Thyroid gland (tissue), 4 donors: Measurements from ENCODE around the gene MAP2K2. TPM values are rescaled to one million over a fixed set of nuclear protein-coding genes. Genes with fewer than 3 reads are reported as not detected.

Experiments used
- DNase-seq, 2 donors: peaks; one replicate each; pipeline ENCODE4 v3.0.0-alpha.2; 2019
- H3K27ac ChIP-seq, 3 donors: fragments of 200-600 bp; sonication (generic); 1 replicate in 2 of 3; 2 replicates in 1 of 3; pipeline ENCODE4 v1.5.1; 2016 to 2019; ENCODE audit warnings: mild to moderate bottlenecking in 1 of 3, moderate library complexity in 1 of 3
- H3K27me3 ChIP-seq: fragments of 200-600 bp; sonication (generic); one replicate; pipeline ENCODE4 v1.5.1; 2019
- H3K36me3 ChIP-seq, 2 donors: fragments of 200-600 bp; sonication (generic); one replicate each; pipeline ENCODE4 v1.5.1; 2016 to 2019
- H3K4me1 ChIP-seq, 2 donors: fragments of 200-600 bp; sonication (generic); one replicate each; pipeline ENCODE4 v1.5.1; 2017 to 2019
- H3K4me3 ChIP-seq, 3 donors: fragments of 200-600 bp; sonication (generic); replicated peaks in 1 of 3; 1 replicate in 2 of 3; 2 replicates in 1 of 3; pipeline ENCODE4 v1.5.1; 2016; ENCODE audit warnings: mild to moderate bottlenecking in 1 of 3
- H3K9me3 ChIP-seq: fragments of 200-600 bp; sonication (generic); one replicate; pipeline ENCODE4 v1.5.1; 2017
- POLR2A ChIP-seq, 2 donors: fragments of 450-650 bp; IDR thresholded peaks; one replicate each; pipeline ENCODE4 v1.6.1; 2017; ENCODE audit warnings: antibody characterized with exemption in 2 of 2, mild to moderate bottlenecking in 2 of 2, moderate library complexity in 1 of 2
- WGBS, 2 donors: methylation state at CpG; one replicate each; pipeline ENCODE4 v1.1.5; 2017; 5-methylcytosine and 5-hydroxymethylcytosine counted together
- intact Hi-C: fragments of 100-400 bp; cut with DNase I; formaldehyde crosslinking; loops from one replicate; pipeline ENCODE4 v1.15.1; 2023
- total RNA-seq, 4 donors: library from RNA; depleted of rRNA; stranded (reverse); fragments of >200 nt; gene quantifications; one replicate each; pipeline ENCODE4 v1.2.3, GENCODE V29; 2016
- TF ChIP-seq, protein P1 (sequence below), 6 experiments: fragments of 200-600 bp in 3 of 6; fragments of 450-650 bp in 3 of 6; sonication (generic) in 3 of 6; IDR thresholded peaks; one replicate each; pipeline ENCODE4 v1.5.1; 2016 to 2019; ENCODE audit warnings: antibody characterized with exemption in 6 of 6, mild to moderate bottlenecking in 2 of 6, inconsistent platforms in 1 of 6, moderate library complexity in 1 of 6

MAP2K2 gene
- total RNA-seq, 4 donors from 2014 or later, result 59.4 to 95.3 (median 81.8) TPM

- WGBS, 2 donors, result 73% methylated on average over 9 of the region's 9 CpGs; no CpG with 5 or more reads in 1 of the 2 donors
- TF ChIP-seq POLR2A (IDR thresholded peaks at IDR 0.05), result no peak
- TF ChIP-seq, protein P1, sequence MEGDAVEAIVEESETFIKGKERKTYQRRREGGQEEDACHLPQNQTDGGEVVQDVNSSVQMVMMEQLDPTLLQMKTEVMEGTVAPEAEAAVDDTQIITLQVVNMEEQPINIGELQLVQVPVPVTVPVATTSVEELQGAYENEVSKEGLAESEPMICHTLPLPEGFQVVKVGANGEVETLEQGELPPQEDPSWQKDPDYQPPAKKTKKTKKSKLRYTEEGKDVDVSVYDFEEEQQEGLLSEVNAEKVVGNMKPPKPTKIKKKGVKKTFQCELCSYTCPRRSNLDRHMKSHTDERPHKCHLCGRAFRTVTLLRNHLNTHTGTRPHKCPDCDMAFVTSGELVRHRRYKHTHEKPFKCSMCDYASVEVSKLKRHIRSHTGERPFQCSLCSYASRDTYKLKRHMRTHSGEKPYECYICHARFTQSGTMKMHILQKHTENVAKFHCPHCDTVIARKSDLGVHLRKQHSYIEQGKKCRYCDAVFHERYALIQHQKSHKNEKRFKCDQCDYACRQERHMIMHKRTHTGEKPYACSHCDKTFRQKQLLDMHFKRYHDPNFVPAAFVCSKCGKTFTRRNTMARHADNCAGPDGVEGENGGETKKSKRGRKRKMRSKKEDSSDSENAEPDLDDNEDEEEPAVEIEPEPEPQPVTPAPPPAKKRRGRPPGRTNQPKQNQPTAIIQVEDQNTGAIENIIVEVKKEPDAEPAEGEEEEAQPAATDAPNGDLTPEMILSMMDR (IDR thresholded peaks at IDR 0.05), result no peak
- no peaks in the 10 kb centered on the region for H3K36me3 ChIP-seq
- H3K4me3 ChIP-seq, result no peak overlapping the region
- H3K27ac ChIP-seq, result no peak overlapping the region
- no peaks in the 10 kb centered on the region for H3K27me3 ChIP-seq
- H3K4me1 ChIP-seq, result peaks cover 9 to 10% of the 10 kb centered on the region in 2 donors
- no peaks in the 10 kb centered on the region for H3K9me3 ChIP-seq
- no peak for DNase-seq
- intact Hi-C loops, result no loop called here
These were observed 41.8 kb downstream of the MAP2K2 start for GRCh38 chr19:4082172-4082571.

- Histone ChIP-seq H3K4me1 (peaks cover 9 to 15% of the 10 kb centered on the region in 2 donors), H3K27ac (no peak overlapping the region), H3K4me3 (no peak overlapping the region), H3K36me3 (no peaks in the 10 kb centered on the region), H3K27me3 (no peaks in the 10 kb centered on the region), H3K9me3 (no peaks in the 10 kb centered on the region)
- intact Hi-C loops, result no loop called here
- 18 to 29% methylated on average over 2 of the region's 2 CpGs for WGBS, 2 donors
- no peak for DNase-seq
- TF ChIP-seq POLR2A (IDR thresholded peaks at IDR 0.05), result no peak
- TF ChIP-seq, protein P1 (IDR thresholded peaks at IDR 0.05), result no peak
These were observed 42.3 kb downstream of the MAP2K2 start for GRCh38 chr19:4081441-4082129.

DNA sequence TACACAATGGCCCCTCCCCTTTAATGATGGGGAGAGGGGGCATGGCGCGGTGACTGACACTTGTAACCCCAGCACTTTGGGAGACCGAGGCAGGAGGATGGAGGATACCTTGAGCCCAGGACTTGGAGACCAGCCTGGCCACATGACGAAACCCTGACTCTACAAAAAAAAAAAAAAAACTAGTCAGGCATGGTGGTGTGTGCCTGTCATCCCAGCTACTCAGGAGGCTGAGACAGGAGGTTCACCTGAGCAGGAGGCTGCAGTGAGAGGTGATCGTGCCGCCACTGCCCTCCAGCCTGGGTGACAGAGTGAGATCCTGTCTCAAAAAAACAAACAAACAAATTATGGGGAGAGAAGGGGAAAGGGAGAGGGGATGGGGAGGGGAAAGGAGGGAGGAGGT is 43.4 kb downstream of the MAP2K2 start:
- 60 to 82% methylated on average over 6 of the region's 6 CpGs for WGBS, 2 donors
- no peak overlapping the region for H3K4me3 ChIP-seq
- no peak for DNase-seq
- peaks cover 9 to 15% of the 10 kb centered on the region in 2 donors for H3K4me1 ChIP-seq
- no peaks in the 10 kb centered on the region for H3K36me3 ChIP-seq
- H3K9me3 ChIP-seq, result no peaks in the 10 kb centered on the region
- TF ChIP-seq POLR2A (IDR thresholded peaks at IDR 0.05), result no peak
- TF ChIP-seq, protein P1 (IDR thresholded peaks at IDR 0.05), result no peak
- H3K27ac ChIP-seq, result no peak overlapping the region
- intact Hi-C loops, result no loop called here
- no peaks in the 10 kb centered on the region for H3K27me3 ChIP-seq

DNA sequence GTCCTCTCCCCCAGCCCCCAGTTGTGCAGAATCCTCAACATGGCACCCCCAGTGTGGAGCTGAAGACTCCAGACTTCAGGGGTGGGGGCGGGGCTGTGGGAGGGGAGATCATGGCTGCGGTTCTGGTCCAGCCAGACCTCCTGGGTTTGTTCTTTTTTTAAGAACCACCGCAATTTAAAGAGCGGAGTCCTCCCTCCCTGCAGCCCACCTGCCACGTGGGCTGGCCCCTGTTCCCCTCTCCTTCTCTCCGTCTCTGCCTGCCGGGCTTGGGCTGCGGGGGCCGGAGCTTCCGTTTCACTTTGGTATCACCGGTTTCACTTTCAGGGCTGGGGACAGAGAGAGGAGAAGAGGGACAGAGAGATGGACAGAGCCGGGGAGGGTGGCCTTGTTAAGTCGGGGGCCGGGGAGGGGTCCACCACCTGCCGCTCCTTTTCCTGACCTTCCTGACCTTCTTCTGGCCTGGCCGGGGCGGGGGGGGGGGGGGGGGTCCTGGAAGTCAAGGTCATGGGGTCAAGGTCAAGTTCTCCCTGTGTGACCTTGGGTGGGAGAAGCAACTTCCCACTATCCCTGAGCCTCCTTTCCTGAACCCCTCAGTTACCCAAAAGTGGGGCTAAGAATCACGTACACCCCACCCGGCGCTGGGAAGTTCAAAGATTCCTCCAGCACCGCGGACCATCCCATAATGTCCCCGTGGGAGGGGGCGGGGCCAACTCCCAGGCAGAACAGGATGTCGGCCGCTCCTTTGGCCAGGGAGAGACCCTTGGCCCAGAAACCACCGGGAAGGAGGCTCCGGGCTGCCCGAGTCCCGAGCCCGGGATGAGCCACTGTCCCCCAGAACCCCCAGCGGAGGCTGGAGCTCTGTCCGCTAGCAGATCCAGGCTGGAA is 45.9 kb downstream of the MAP2K2 start:
- Histone ChIP-seq H3K4me3 (peak overlapping the region; percentile 13 to 53 (median 39)), H3K36me3 (no peaks in the 10 kb centered on the region)
- peak; percentile 61 to 63 for DNase-seq

More for the DNA sequence above, 45.9 kb downstream of the MAP2K2 start:
- 12 to 19% methylated on average over 18 to 24 of the region's 33 CpGs for WGBS, 2 donors
- Histone ChIP-seq H3K4me1 (peaks cover 9 to 15% of the 10 kb centered on the region in 2 donors), H3K9me3 (no peaks in the 10 kb centered on the region), H3K27me3 (no peaks in the 10 kb centered on the region), H3K27ac (peak overlapping the region; percentile 50 to 74 (median 63))
- intact Hi-C loops, result no loop called here
- TF ChIP-seq POLR2A (IDR thresholded peaks at IDR 0.05), result peak in 1 of 2 donors; percentile 15
- TF ChIP-seq, protein P1 (IDR thresholded peaks at IDR 0.05), result no peak
